Measurements from ENCODE around the gene MBNL1. TPM values are rescaled to one million over a fixed set of nuclear protein-coding genes. Genes with fewer than 3 reads are reported as not detected.

Gene MBNL1
- total and polyA plus RNA-seq, 2 of the 13 experiments (the other 11 are each of a cell fraction or from before 2014, with no cell fraction given) = 27.1 to 55.4 TPM

DNA sequence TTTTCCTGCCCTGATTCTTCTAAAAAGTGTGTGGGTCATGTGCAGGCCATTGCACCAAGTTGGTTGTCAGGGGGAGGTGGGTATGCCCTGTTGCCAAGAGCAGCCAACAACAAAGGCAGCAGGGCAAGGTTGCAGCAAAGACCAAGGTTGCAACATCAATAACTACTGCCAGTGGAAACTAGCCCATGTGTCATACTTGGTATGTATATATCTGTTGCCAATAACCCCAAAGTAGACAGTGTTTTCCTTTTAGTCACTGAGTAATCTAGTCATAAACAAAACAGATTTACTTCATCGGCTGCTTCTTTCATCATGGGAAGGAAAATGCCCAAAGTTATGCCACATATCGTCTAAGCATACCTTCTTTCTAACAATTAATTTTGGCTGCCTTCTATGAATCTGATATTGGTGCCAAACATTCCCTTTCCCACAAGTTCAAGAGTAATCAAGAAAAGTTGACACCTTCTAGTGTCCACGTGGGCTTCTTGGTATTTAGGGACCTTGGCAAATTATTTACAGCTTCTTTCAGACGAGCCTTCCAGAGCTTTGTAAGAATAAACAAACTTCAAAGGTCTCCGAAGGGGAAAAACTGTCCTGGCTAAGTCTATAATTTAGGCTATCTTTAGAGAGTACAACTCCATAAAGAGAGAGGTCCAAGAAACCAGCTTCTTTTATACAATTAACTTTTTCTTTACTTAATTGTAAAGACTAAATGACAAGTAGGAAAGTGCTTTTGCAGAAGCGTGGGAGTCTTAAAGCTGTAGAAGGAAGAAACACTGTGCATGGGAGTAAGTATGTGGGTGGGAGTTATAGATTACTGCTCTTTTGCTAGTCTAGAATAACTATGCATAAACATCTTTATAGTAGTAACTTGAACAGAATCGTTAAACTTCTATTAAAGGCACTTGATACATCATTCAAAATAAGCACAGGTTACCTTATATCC lies 10.0 kb upstream of the MBNL1 start (continued):
- TF ChIP-seq, protein P1, sequence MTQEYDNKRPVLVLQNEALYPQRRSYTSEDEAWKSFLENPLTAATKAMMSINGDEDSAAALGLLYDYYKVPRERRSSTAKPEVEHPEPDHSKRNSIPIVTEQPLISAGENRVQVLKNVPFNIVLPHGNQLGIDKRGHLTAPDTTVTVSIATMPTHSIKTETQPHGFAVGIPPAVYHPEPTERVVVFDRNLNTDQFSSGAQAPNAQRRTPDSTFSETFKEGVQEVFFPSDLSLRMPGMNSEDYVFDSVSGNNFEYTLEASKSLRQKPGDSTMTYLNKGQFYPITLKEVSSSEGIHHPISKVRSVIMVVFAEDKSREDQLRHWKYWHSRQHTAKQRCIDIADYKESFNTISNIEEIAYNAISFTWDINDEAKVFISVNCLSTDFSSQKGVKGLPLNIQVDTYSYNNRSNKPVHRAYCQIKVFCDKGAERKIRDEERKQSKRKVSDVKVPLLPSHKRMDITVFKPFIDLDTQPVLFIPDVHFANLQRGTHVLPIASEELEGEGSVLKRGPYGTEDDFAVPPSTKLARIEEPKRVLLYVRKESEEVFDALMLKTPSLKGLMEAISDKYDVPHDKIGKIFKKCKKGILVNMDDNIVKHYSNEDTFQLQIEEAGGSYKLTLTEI (CRISPR knock-in tag; conservative IDR thresholded peaks at IDR 0.05) = no peak
- TF ChIP-seq REL (CRISPR knock-in tag; conservative IDR thresholded peaks at IDR 0.05) (no peak), ZNF772 (CRISPR knock-in tag; IDR thresholded peaks at IDR 0.05) (no peak), NR2F1 (CRISPR knock-in tag; IDR thresholded peaks at IDR 0.05) (peak in 1 of 2 experiments; percentile 40; a peak in 1 of 4 replicates), ZNF629 (CRISPR knock-in tag; conservative IDR thresholded peaks at IDR 0.05) (no peak), BORCS8-MEF2B (CRISPR knock-in tag; IDR thresholded peaks at IDR 0.05) (no peak), NAIF1 (CRISPR knock-in tag; IDR thresholded peaks at IDR 0.05; ENCODE audit: borderline replicate concordance) (no peak), ZMYM3 (CRISPR knock-in tag; IDR thresholded peaks at IDR 0.05) (no peak), ZNF484 (CRISPR knock-in tag; IDR thresholded peaks at IDR 0.05; ENCODE audit: borderline replicate concordance, low read depth) (no peak), ZNF552 (CRISPR knock-in tag; IDR thresholded peaks at IDR 0.05; ENCODE audit: borderline replicate concordance) (no peak), ZNF256 (CRISPR knock-in tag; conservative IDR thresholded peaks at IDR 0.05) (no peak), ZNF670 (CRISPR knock-in tag; IDR thresholded peaks at IDR 0.05; ENCODE audit: borderline replicate concordance) (0 out of 2 replicates have a peak, but pooled peaks have one; percentile 19), ZNF839 (CRISPR knock-in tag; IDR thresholded peaks at IDR 0.05; ENCODE audit: borderline replicate concordance) (no peak), HCFC1 (IDR thresholded peaks at IDR 0.05; ENCODE audit: low read depth, low read length) (no peak), AGO2 (optimal IDR thresholded peaks at IDR 0.05; ENCODE audit: low read depth, low read length) (no peak), ZNF800 (CRISPR knock-in tag; IDR thresholded peaks at IDR 0.05) (no peak), JUND (CRISPR knock-in tag; IDR thresholded peaks at IDR 0.05) (no peak), ZBTB42 (CRISPR knock-in tag; IDR thresholded peaks at IDR 0.05) (no peak), KDM5A (IDR thresholded peaks at IDR 0.05; ENCODE audit: borderline replicate concordance, low read length) (no peak), ZNF850 (CRISPR knock-in tag; conservative IDR thresholded peaks at IDR 0.05) (no peak)
- TF ChIP-seq, protein P2, sequence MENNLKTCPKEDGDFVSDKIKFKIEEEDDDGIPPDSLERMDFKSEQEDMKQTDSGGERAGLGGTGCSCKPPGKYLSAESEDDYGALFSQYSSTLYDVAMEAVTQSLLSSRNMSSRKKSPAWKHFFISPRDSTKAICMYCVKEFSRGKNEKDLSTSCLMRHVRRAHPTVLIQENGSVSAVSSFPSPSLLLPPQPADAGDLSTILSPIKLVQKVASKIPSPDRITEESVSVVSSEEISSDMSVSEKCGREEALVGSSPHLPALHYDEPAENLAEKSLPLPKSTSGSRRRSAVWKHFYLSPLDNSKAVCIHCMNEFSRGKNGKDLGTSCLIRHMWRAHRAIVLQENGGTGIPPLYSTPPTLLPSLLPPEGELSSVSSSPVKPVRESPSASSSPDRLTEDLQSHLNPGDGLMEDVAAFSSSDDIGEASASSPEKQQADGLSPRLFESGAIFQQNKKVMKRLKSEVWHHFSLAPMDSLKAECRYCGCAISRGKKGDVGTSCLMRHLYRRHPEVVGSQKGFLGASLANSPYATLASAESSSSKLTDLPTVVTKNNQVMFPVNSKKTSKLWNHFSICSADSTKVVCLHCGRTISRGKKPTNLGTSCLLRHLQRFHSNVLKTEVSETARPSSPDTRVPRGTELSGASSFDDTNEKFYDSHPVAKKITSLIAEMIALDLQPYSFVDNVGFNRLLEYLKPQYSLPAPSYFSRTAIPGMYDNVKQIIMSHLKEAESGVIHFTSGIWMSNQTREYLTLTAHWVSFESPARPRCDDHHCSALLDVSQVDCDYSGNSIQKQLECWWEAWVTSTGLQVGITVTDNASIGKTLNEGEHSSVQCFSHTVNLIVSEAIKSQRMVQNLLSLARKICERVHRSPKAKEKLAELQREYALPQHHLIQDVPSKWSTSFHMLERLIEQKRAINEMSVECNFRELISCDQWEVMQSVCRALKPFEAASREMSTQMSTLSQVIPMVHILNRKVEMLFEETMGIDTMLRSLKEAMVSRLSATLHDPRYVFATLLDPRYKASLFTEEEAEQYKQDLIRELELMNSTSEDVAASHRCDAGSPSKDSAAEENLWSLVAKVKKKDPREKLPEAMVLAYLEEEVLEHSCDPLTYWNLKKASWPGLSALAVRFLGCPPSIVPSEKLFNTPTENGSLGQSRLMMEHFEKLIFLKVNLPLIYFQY (CRISPR knock-in tag; IDR thresholded peaks at IDR 0.05; ENCODE audit: borderline replicate concordance) = no peak
